Vagina (tissue), 2 donors: ENCODE measurements around the gene CSRNP2. TPM values are rescaled to one million over a fixed set of nuclear protein-coding genes. Genes with fewer than 3 reads are reported as not detected.
"Not testable (repeated sequence)": the region's sequence is repeated elsewhere in the genome, so short reads cannot be mapped to it uniquely, and the experiment has no call there.

Experiments used
- DNase-seq, 2 donors: peaks; one replicate each; pipeline ENCODE4 v3.0.0-alpha.2; 2017; ENCODE audit errors: extremely low spot score in 2 of 2
- H3K27ac ChIP-seq: fragments of 200-600 bp; sonication (generic); one replicate; pipeline ENCODE4 v1.5.1; 2019
- H3K27me3 ChIP-seq: fragments of 200-600 bp; sonication (generic); one replicate; pipeline ENCODE4 v1.5.1; 2019
- H3K36me3 ChIP-seq, 2 donors: fragments of 200-600 bp; sonication (generic); one replicate each; pipeline ENCODE4 v1.5.1; 2017 to 2019
- H3K4me1 ChIP-seq: fragments of 200-600 bp; sonication (generic); one replicate; pipeline ENCODE4 v1.5.1; 2019
- H3K4me3 ChIP-seq, 2 donors: fragments of 200-600 bp; sonication (generic); 1 replicate in 1 of 2; 2 replicates in 1 of 2; pipeline ENCODE4 v1.5.1; 2016 to 2019
- H3K9me3 ChIP-seq: fragments of 200-600 bp; sonication (generic); one replicate; pipeline ENCODE4 v1.5.1; 2019
- CTCF ChIP-seq, 3 experiments: fragments of 450-650 bp in 2 of 3; fragments of 200-600 bp in 1 of 3; sonication (generic) in 1 of 3; IDR thresholded peaks; one replicate each; pipeline ENCODE4 v1.5.1; 2017 to 2019; ENCODE audit warnings: antibody characterized with exemption in 3 of 3, mild to moderate bottlenecking in 2 of 3, moderate library complexity in 2 of 3
- POLR2A ChIP-seq, 2 donors: fragments of 450-650 bp; IDR thresholded peaks; one replicate each; pipeline ENCODE4 v1.6.1; 2017; ENCODE audit warnings: antibody characterized with exemption in 2 of 2, mild to moderate bottlenecking in 2 of 2, moderate library complexity in 2 of 2
- POLR2AphosphoS5 ChIP-seq, 2 donors: sonication (generic); formaldehyde crosslinking; IDR thresholded peaks; one replicate each; pipeline ENCODE4 v1.9.0; 2017; ENCODE audit warnings: antibody characterized with exemption in 2 of 2, mild to moderate bottlenecking in 2 of 2, low read depth in 1 of 2; ENCODE audit not compliant: insufficient read depth in 1 of 2
- intact Hi-C: fragments of 100-400 bp; cut with DNase I; formaldehyde crosslinking; loops from one replicate; pipeline ENCODE4 v1.15.1; 2023
- total RNA-seq: library from RNA; depleted of rRNA; stranded (reverse); fragments of >200 nt; gene quantifications from one replicate; pipeline ENCODE4 v1.2.3, GENCODE V29; 2016

The CSRNP2 gene
- total RNA-seq, 1 donor from 2014 or later, result 19.9 TPM

DNA sequence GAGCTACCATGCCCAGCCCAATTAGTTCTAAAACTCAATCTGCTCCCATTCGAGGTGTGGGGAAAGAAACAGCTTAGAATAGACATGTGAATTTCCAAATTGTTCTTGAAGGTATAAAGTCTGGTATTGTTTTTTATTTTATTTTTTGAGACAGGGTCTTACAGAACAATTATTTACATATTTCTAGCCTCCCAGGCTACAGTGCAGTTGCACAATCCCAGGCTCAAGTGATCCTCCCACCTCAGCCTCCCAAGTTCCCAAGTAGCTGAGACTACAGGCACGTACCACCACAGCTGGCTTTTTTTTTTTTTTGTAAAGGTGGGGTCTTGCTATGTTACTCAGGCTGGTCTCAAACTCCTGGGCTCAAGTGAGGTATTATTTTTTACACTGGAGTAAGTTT lies 63.5 kb downstream of the CSRNP2 start:
- Histone ChIP-seq H3K4me3 (no peak overlapping the region), H3K36me3 (no peaks in the 10 kb centered on the region), H3K27ac (no peak overlapping the region), H3K4me1 (peaks cover 23% of the 10 kb centered on the region), H3K9me3 (no peaks in the 10 kb centered on the region), H3K27me3 (no peaks in the 10 kb centered on the region)
- intact Hi-C loops, result loop anchor here (10.0 kb wide), 1 partner anchor 1965 kb away; no protein-coding TSS in a partner anchor
- no peak for TF ChIP-seq CTCF (IDR thresholded peaks at IDR 0.05)
- TF ChIP-seq POLR2AphosphoS5 (IDR thresholded peaks at IDR 0.05; ENCODE audit: insufficient read depth in 1 of 2, low read depth in 1 of 2), result no peak
- no peak for TF ChIP-seq POLR2A (IDR thresholded peaks at IDR 0.05)
- DNase-seq, result no peak

GRCh38 chr12:51018956-51019355 lies 64.4 kb downstream of the CSRNP2 start:
- Histone ChIP-seq H3K9me3 (no peaks in the 10 kb centered on the region), H3K4me1 (peaks cover 16% of the 10 kb centered on the region), H3K27ac (no peak overlapping the region), H3K27me3 (no peaks in the 10 kb centered on the region), H3K36me3 (no peaks in the 10 kb centered on the region), H3K4me3 (no peak overlapping the region)
- no peak for DNase-seq
- intact Hi-C loops, result no loop called here
- TF ChIP-seq POLR2A (IDR thresholded peaks at IDR 0.05) (no peak), POLR2AphosphoS5 (IDR thresholded peaks at IDR 0.05; ENCODE audit: insufficient read depth in 1 of 2, low read depth in 1 of 2) (no peak), CTCF (IDR thresholded peaks at IDR 0.05) (no peak)

GRCh38 chr12:51017452-51017851 lies 65.9 kb downstream of the CSRNP2 start:
- Histone ChIP-seq H3K9me3 (no peaks in the 10 kb centered on the region), H3K36me3 (no peaks in the 10 kb centered on the region), H3K27me3 (no peaks in the 10 kb centered on the region), H3K4me1 (peaks cover 19% of the 10 kb centered on the region), H3K4me3 (no peak overlapping the region), H3K27ac (no peak overlapping the region)
- intact Hi-C loops, result no loop called here
- no peak for DNase-seq
- TF ChIP-seq CTCF (IDR thresholded peaks at IDR 0.05) (no peak), POLR2AphosphoS5 (IDR thresholded peaks at IDR 0.05; ENCODE audit: insufficient read depth in 1 of 2, low read depth in 1 of 2) (no peak), POLR2A (IDR thresholded peaks at IDR 0.05) (no peak)

- H3K9me3 ChIP-seq, intact Hi-C loops, DNase-seq, H3K27ac ChIP-seq, H3K27me3 ChIP-seq, H3K36me3 ChIP-seq, H3K4me3 ChIP-seq: not testable (repeated sequence)
- peaks cover 37% of the 10 kb centered on the region for H3K4me1 ChIP-seq
Measured at GRCh38 chr12:51014467-51014866, 68.9 kb downstream of the CSRNP2 start.

GRCh38 chr12:51013441-51013840 lies 70.0 kb downstream of the CSRNP2 start:
- Histone ChIP-seq H3K36me3 (no peaks in the 10 kb centered on the region), H3K27ac (no peak overlapping the region), H3K4me1 (peaks cover 37% of the 10 kb centered on the region), H3K4me3 (no peak overlapping the region), H3K27me3 (no peaks in the 10 kb centered on the region), H3K9me3 (no peaks in the 10 kb centered on the region)
- intact Hi-C loops, result no loop called here
- DNase-seq, result no peak
- TF ChIP-seq CTCF (IDR thresholded peaks at IDR 0.05) (no peak), POLR2AphosphoS5 (IDR thresholded peaks at IDR 0.05; ENCODE audit: insufficient read depth in 1 of 2, low read depth in 1 of 2) (no peak), POLR2A (IDR thresholded peaks at IDR 0.05) (no peak)
